HCT116 (cell line): Measurements from ENCODE around the gene SIK3. TPM values are rescaled to one million over a fixed set of nuclear protein-coding genes. Genes with fewer than 3 reads are reported as not detected.

Experiments
- ATAC-seq: fragments of 200-7000 bp; cut with Tn5 transposase; 2 replicates; pipeline ENCODE4 v1.9.1; 2020; ENCODE audit warnings: mild to moderate bottlenecking, moderate library complexity
- BruUV-seq: library from RNA; stranded (reverse); fragments of 400-500 nt; replicated peaks from 2 replicates; lab custom pipeline; 2021; lab: Mats Ljungman, UMichigan
- CTCF ChIA-PET: fragments of 300-600 bp; sonication (Branson Sonifier 250); formaldehyde crosslinking; loops from one replicate; lab custom pipeline; 2021; ENCODE audit warnings: antibody characterized with exemption; lab: Charles Lee
- POLR2A ChIA-PET: fragments of 300-600, 350-600 bp; sonication (Branson Sonifier 250); formaldehyde crosslinking; loops from one replicate; lab custom pipeline; 2021; ENCODE audit warnings: antibody characterized with exemption; lab: Charles Lee
- RAD21 ChIA-PET, 2 experiments: fragments of 300-600 bp; sonication (Branson Sonifier 250); formaldehyde crosslinking; loops; one replicate each; lab custom pipeline; 2023; ENCODE audit warnings: low total read pairs in 2 of 2; ENCODE audit not compliant: uncharacterized antibody in 2 of 2, unreplicated experiment in 2 of 2, low non-redundant PET in 1 of 2; lab: Charles Lee
- DNase-seq: peaks from one replicate; pipeline ENCODE4 v3.0.0-alpha.2; 2010; ENCODE audit warnings: low read depth, low spot score
- H2AFZ ChIP-seq: fragments of 200-600 bp; shearing (Covaris generic), sonication (generic); 2 replicates; pipeline ENCODE4 v1.6.1; 2017; ENCODE audit warnings: low read depth, mixed run types, mixed read lengths, antibody characterized with exemption, low read length; ENCODE audit not compliant: poor library complexity, severe bottlenecking
- H3K27ac ChIP-seq: 2 replicates; pipeline ENCODE4 v1.5.1; 2012; ENCODE audit warnings: low read depth, low read length
- H3K27me3 ChIP-seq: fragments of 200-600 bp; sonication (generic); 2 replicates; pipeline ENCODE4 v1.6.1; 2016; ENCODE audit warnings: mixed run types, low read length, mixed read lengths; ENCODE audit not compliant: insufficient read depth
- H3K36me3 ChIP-seq, 2 experiments: fragments of 200-500 bp in 1 of 2; fragments of 200-600 bp in 1 of 2; sonication (Bioruptor generic) in 1 of 2; sonication (generic) in 1 of 2; 2 replicates each; pipeline versions ENCODE4 v1.5.1 to v1.6.1; 2014 to 2016; ENCODE audit warnings: low read length in 2 of 2, inconsistent platforms in 1 of 2, mixed read lengths in 1 of 2, mixed run types in 1 of 2; ENCODE audit not compliant: insufficient read depth in 2 of 2, control insufficient read depth in 1 of 2
- H3K4me1 ChIP-seq, 2 experiments: fragments of 200-600 bp in 1 of 2; sonication (generic) in 1 of 2; 2 replicates each; pipeline versions ENCODE4 v1.5.1 to v1.6.1; 2012 to 2017; ENCODE audit warnings: low read length in 2 of 2, inconsistent platforms in 1 of 2, mild to moderate bottlenecking in 1 of 2, mixed read lengths in 1 of 2, mixed run types in 1 of 2, moderate library complexity in 1 of 2; ENCODE audit not compliant: insufficient read depth in 2 of 2, control insufficient read depth in 1 of 2
- H3K4me2 ChIP-seq: fragments of 200-600 bp; sonication (generic); 2 replicates; pipeline ENCODE4 v1.6.1; 2017; ENCODE audit warnings: mixed run types, low read length, mixed read lengths
- H3K4me3 ChIP-seq, 2 experiments: fragments of 200-600 bp in 1 of 2; sonication (generic) in 1 of 2; replicated peaks in 1 of 2; 2 replicates each; pipeline ENCODE4 v1.5.1; 2011 to 2016; ENCODE audit warnings: low read length in 2 of 2, control low read depth in 1 of 2, low read depth in 1 of 2, mild to moderate bottlenecking in 1 of 2, mixed read lengths in 1 of 2, mixed run types in 1 of 2
- H3K79me2 ChIP-seq: fragments of 200-600 bp; sonication (generic); 2 replicates; pipeline ENCODE4 v1.6.1; 2017; ENCODE audit warnings: mild to moderate bottlenecking, mixed run types, low read length, moderate library complexity, mixed read lengths; ENCODE audit not compliant: insufficient read depth
- H3K9ac ChIP-seq: fragments of 200-600 bp; sonication (generic); 2 replicates; pipeline ENCODE4 v1.6.1; 2016; ENCODE audit warnings: low read length, mixed read lengths
- H3K9me2 ChIP-seq: fragments of 200-600 bp; sonication (generic), shearing (Covaris generic); 2 replicates; pipeline ENCODE4 v1.6.1; 2017; ENCODE audit warnings: mixed run types, mild to moderate bottlenecking, moderate library complexity; ENCODE audit not compliant: insufficient read depth
- H3K9me3 ChIP-seq, 2 experiments: fragments of 200-500 bp in 1 of 2; fragments of 200-600 bp in 1 of 2; sonication (Bioruptor generic) in 1 of 2; sonication (generic) in 1 of 2; 2 replicates each; pipeline ENCODE4 v1.6.1; 2014 to 2017; ENCODE audit warnings: low read length in 2 of 2, mixed read lengths in 2 of 2, inconsistent platforms in 1 of 2, low read depth in 1 of 2, mild to moderate bottlenecking in 1 of 2, mixed run types in 1 of 2, moderate library complexity in 1 of 2; ENCODE audit not compliant: control insufficient read depth in 1 of 2, insufficient read depth in 1 of 2
- H4K20me1 ChIP-seq: fragments of 200-600 bp; sonication (generic), shearing (Covaris generic); 2 replicates; pipeline ENCODE4 v1.6.1; 2017; ENCODE audit warnings: mixed run types, mild to moderate bottlenecking, moderate library complexity; ENCODE audit not compliant: insufficient read depth
- ATF3 ChIP-seq: IDR thresholded peaks from 2 replicates; pipeline ENCODE4 v1.6.1; 2012
- CEBPB ChIP-seq: IDR thresholded peaks from 2 replicates; pipeline ENCODE4 v1.6.1; 2012; ENCODE audit warnings: low read depth
- ELF1 ChIP-seq: IDR thresholded peaks from 2 replicates; pipeline ENCODE4 v1.6.1; 2012; ENCODE audit warnings: low read depth, borderline replicate concordance
- EZH2 ChIP-seq: fragments of 200-600 bp; sonication (generic); IDR thresholded peaks from 2 replicates; pipeline ENCODE4 v1.6.1; 2017; ENCODE audit warnings: antibody characterized with exemption, mixed run types
- FOSL1 ChIP-seq: IDR thresholded peaks from 2 replicates; pipeline ENCODE4 v1.6.1; 2012; ENCODE audit warnings: low read depth
- JUND ChIP-seq: IDR thresholded peaks from 2 replicates; pipeline ENCODE4 v1.6.1; 2012
- POLR2A ChIP-seq: IDR thresholded peaks from 2 replicates; pipeline ENCODE4 v1.7.0; 2011; ENCODE audit warnings: borderline replicate concordance; ENCODE audit not compliant: insufficient read depth, insufficient read length; ENCODE audit errors: extremely low read depth
- POLR2AphosphoS5 ChIP-seq: IDR thresholded peaks from 2 replicates; pipeline ENCODE4 v1.6.1; 2011; ENCODE audit warnings: mild to moderate bottlenecking, low read depth, low read length, moderate library complexity
- RAD21 ChIP-seq: IDR thresholded peaks from 2 replicates; pipeline ENCODE4 v1.6.1; 2012; ENCODE audit warnings: low read depth, mild to moderate bottlenecking
- YY1 ChIP-seq: IDR thresholded peaks from 2 replicates; pipeline ENCODE4 v1.6.1; 2011; ENCODE audit warnings: low read length, low read depth, moderate library complexity, mild to moderate bottlenecking; ENCODE audit not compliant: insufficient replicate concordance; ENCODE audit errors: extremely low read depth
- ZBTB33 ChIP-seq: IDR thresholded peaks from 2 replicates; pipeline ENCODE4 v1.6.1; 2011; ENCODE audit warnings: mild to moderate bottlenecking, low read length, moderate library complexity; ENCODE audit not compliant: insufficient replicate concordance; ENCODE audit errors: extremely low read depth
- ZFX ChIP-seq: fragments of 450-650 bp; IDR thresholded peaks from 2 replicates; pipeline ENCODE4 v1.6.1; 2017
- ZNF274 ChIP-seq: fragments of 200-500 bp; sonication (Bioruptor generic); IDR thresholded peaks from 2 replicates; pipeline ENCODE4 v1.6.1; 2014; ENCODE audit warnings: mild to moderate bottlenecking, low read depth, low read length, inconsistent platforms
- intact Hi-C: fragments of 100-400 bp; cut with micrococcal nuclease; formaldehyde crosslinking; loops from 2 replicates; pipeline ENCODE4 v1.10.0; 2022
- total RNA-seq: library from RNA; stranded (reverse); gene quantifications from one replicate; pipeline ENCODE4 v1.2.1, GENCODE V29; 2021; ENCODE audit not compliant: unreplicated experiment

The SIK3 gene
- total RNA-seq, 1 experiment from 2014 or later = 21.0 TPM

DNA sequence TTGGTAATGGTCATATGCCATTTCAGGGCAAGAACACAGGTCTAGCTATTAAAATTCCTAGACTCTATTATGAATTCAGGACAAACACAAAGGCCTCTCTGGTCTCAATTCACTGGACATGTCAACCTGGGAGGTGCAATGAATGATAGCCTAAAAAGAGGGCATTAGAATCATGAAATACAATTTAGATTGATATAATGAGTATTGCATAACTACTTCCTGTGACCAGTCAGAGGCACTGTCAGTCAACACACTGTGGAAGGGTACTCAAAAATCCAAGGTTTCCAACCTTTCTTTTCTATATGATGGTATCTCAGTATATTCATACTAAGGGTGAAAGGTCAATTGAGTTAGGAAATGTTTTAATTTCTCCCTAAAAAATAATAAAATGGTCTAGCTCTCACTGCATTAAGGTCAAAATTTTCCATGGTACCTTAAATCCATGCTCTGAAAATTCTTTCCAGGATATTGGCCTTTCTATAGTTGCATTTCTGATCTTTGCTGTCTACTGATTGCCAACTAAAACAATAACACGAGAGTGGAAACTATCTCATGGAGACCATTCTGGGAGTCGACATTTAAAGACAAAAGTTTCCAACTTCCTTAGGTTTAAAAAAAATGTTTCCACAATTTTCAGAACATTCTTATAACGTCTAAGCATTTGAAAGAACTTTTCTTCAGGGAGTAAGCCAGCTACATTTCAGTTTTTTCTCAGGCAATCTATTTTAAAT is 179.1 kb downstream of the SIK3 start:
- RAD21 ChIA-PET = no interaction called here
- Histone ChIP-seq H3K4me3 (no peak overlapping the region), H3K9me3 (no peaks in the 10 kb centered on the region), H4K20me1 (no peaks in the 10 kb centered on the region), H3K9me2 (no peaks in the 10 kb centered on the region), H3K79me2 (no peaks in the 10 kb centered on the region), H3K27ac (no peak overlapping the region), H3K4me1 (no peaks in the 10 kb centered on the region), H2AFZ (no peak overlapping the region), H3K4me2 (no peak overlapping the region), H3K36me3 (no peaks in the 10 kb centered on the region), H3K9ac (no peak overlapping the region), H3K27me3 (no peaks in the 10 kb centered on the region)
- CTCF ChIA-PET = interaction anchor here (1.5 kb wide), 1 partner anchor 11 kb away, joined by 4 read pairs; no protein-coding TSS in a partner anchor
- ATAC-seq (no peak), DNase-seq (no peak)
- BruUV-seq = no TSS peak
- POLR2A ChIA-PET = interaction anchor here (0.8 kb wide), 1 partner anchor 39 kb away, joined by 5 read pairs; no protein-coding TSS in a partner anchor
- no peak for TF ChIP-seq YY1
- TF ChIP-seq ZBTB33 = no peak
- no peak for TF ChIP-seq ZNF274
- TF ChIP-seq ELF1 = no peak
- TF ChIP-seq RAD21 = no peak
- no peak for TF ChIP-seq CEBPB
- TF ChIP-seq ZFX = no peak
- TF ChIP-seq FOSL1 = no peak
- TF ChIP-seq POLR2A = no peak
- TF ChIP-seq POLR2AphosphoS5 = no peak
- TF ChIP-seq EZH2 = no peak
- no peak for TF ChIP-seq JUND
- no peak for TF ChIP-seq ATF3
- intact Hi-C loops = no loop called here
